ENCODE results near the gene PNLIPRP2. TPM values are rescaled to one million over a fixed set of nuclear protein-coding genes. Genes with fewer than 3 reads are reported as not detected.
A peak's percentile ranks its signal among the peaks of the same experiment; 100 is the strongest.

Gene PNLIPRP2
- total RNA-seq, 2 donors from 2014 or later: 0.64 to 0.79 TPM

DNA sequence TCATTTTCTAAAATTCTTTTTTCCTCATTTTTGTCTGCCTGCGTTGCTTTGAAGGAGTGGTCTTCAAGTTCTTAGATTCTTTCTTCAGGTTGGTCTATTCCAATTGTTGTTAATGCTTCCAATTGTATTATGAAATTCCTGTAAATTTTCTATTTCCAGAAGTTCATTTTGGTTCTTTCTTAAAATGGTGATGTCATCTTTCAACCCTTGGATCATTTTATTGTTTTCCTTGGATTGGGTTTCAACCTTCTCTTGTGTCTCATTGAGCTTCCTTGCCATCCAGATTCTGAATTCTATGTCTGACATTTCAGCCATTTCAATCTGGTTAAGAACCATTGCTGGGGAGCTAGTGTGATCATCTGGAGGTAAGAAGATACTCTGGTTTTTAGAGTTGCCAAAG, 33.1 kb downstream of the PNLIPRP2 start:
- TF ChIP-seq, protein P1, sequence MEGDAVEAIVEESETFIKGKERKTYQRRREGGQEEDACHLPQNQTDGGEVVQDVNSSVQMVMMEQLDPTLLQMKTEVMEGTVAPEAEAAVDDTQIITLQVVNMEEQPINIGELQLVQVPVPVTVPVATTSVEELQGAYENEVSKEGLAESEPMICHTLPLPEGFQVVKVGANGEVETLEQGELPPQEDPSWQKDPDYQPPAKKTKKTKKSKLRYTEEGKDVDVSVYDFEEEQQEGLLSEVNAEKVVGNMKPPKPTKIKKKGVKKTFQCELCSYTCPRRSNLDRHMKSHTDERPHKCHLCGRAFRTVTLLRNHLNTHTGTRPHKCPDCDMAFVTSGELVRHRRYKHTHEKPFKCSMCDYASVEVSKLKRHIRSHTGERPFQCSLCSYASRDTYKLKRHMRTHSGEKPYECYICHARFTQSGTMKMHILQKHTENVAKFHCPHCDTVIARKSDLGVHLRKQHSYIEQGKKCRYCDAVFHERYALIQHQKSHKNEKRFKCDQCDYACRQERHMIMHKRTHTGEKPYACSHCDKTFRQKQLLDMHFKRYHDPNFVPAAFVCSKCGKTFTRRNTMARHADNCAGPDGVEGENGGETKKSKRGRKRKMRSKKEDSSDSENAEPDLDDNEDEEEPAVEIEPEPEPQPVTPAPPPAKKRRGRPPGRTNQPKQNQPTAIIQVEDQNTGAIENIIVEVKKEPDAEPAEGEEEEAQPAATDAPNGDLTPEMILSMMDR (conservative IDR thresholded peaks at IDR 0.05): no peak
- Histone ChIP-seq H3K4me3 (ENCODE audit: low read length) (no peak overlapping the region), H3K27me3 (ENCODE audit: control insufficient read depth, insufficient read depth, low read length, poor library complexity, severe bottlenecking) (no peaks in the 10 kb centered on the region), H3K9ac (ENCODE audit: extremely low read depth, low read length, poor library complexity, severe bottlenecking) (no peak overlapping the region), H3K36me3 (ENCODE audit: control insufficient read depth, insufficient read depth, low read length) (no peaks in the 10 kb centered on the region), H3K9me3 (ENCODE audit: control insufficient read depth, low read length) (no peaks in the 10 kb centered on the region), H3K4me1 (ENCODE audit: control insufficient read depth, insufficient read depth, low read length) (no peaks in the 10 kb centered on the region), H3K27ac (ENCODE audit: low read depth, low read length) (no peak overlapping the region)
- no peak overlapping the region for H3K27ac Mint-ChIP-seq
- no peaks in the 10 kb centered on the region for H3K36me3 Mint-ChIP-seq (ENCODE audit: low read depth)
- H3K9me3 Mint-ChIP-seq: peaks cover 11% of the 10 kb centered on the region
- H3K4me1 Mint-ChIP-seq: peaks cover 3% of the 10 kb centered on the region
- WGBS, 2 experiments (ENCODE audit: insufficient coverage in 1 of 2, insufficient read length in 1 of 2): 80 to 91% methylated on average over 1 of the region's 1 CpG
- no peak overlapping the region for H3K4me3 Mint-ChIP-seq
- peaks cover 2% of the 10 kb centered on the region for H3K27me3 Mint-ChIP-seq (ENCODE audit: insufficient read depth)
- no peak for DNase-seq

GRCh38 chr10:116654816-116655215, 34.1 kb downstream of the PNLIPRP2 start:
- TF ChIP-seq, protein P1 (conservative IDR thresholded peaks at IDR 0.05): peak; percentile 73
- H3K36me3 Mint-ChIP-seq (ENCODE audit: low read depth): no peaks in the 10 kb centered on the region

GRCh38 chr10:116655568-116655967, 34.8 kb downstream of the PNLIPRP2 start:
- no peaks in the 10 kb centered on the region for H3K27me3 ChIP-seq (ENCODE audit: control insufficient read depth, insufficient read depth, low read length, poor library complexity, severe bottlenecking)
- H3K27ac Mint-ChIP-seq: no peak overlapping the region
- DNase-seq: no peak
- no peaks in the 10 kb centered on the region for H3K36me3 ChIP-seq (ENCODE audit: control insufficient read depth, insufficient read depth, low read length)
- H3K4me1 ChIP-seq (ENCODE audit: control insufficient read depth, insufficient read depth, low read length): no peaks in the 10 kb centered on the region
- H3K4me3 Mint-ChIP-seq: no peak overlapping the region
- H3K27me3 Mint-ChIP-seq (ENCODE audit: insufficient read depth): peaks cover 2% of the 10 kb centered on the region
- peaks cover 5% of the 10 kb centered on the region for H3K4me1 Mint-ChIP-seq
- TF ChIP-seq, protein P1 (conservative IDR thresholded peaks at IDR 0.05): no peak
- no peaks in the 10 kb centered on the region for H3K36me3 Mint-ChIP-seq (ENCODE audit: low read depth)
- H3K27ac ChIP-seq (ENCODE audit: low read depth, low read length): no peak overlapping the region
- H3K9me3 ChIP-seq (ENCODE audit: control insufficient read depth, low read length): no peaks in the 10 kb centered on the region
- H3K9me3 Mint-ChIP-seq: no peaks in the 10 kb centered on the region
- no peak overlapping the region for H3K9ac ChIP-seq (ENCODE audit: extremely low read depth, low read length, poor library complexity, severe bottlenecking)
- WGBS, 2 experiments (ENCODE audit: insufficient coverage in 1 of 2, insufficient read length in 1 of 2): 100% methylated on average over 2 of the region's 2 CpGs
- no peak overlapping the region for H3K4me3 ChIP-seq (ENCODE audit: low read length)

More at GRCh38 chr10:116654816-116655215, 34.1 kb downstream of the PNLIPRP2 start:
- Histone ChIP-seq H3K27me3 (ENCODE audit: control insufficient read depth, insufficient read depth, low read length, poor library complexity, severe bottlenecking) (no peaks in the 10 kb centered on the region), H3K9ac (ENCODE audit: extremely low read depth, low read length, poor library complexity, severe bottlenecking) (no peak overlapping the region), H3K27ac (ENCODE audit: low read depth, low read length) (no peak overlapping the region), H3K4me3 (ENCODE audit: low read length) (no peak overlapping the region), H3K4me1 (ENCODE audit: control insufficient read depth, insufficient read depth, low read length) (no peaks in the 10 kb centered on the region), H3K9me3 (ENCODE audit: control insufficient read depth, low read length) (no peaks in the 10 kb centered on the region), H3K36me3 (ENCODE audit: control insufficient read depth, insufficient read depth, low read length) (no peaks in the 10 kb centered on the region)
- no peak overlapping the region for H3K27ac Mint-ChIP-seq
- no peak overlapping the region for H3K4me3 Mint-ChIP-seq
- peaks cover 2% of the 10 kb centered on the region for H3K27me3 Mint-ChIP-seq (ENCODE audit: insufficient read depth)
- peaks cover 3% of the 10 kb centered on the region for H3K9me3 Mint-ChIP-seq
- 63 to 67% methylated on average over 3 to 4 of the region's 4 CpGs for WGBS, 2 experiments (ENCODE audit: insufficient coverage in 1 of 2, insufficient read length in 1 of 2)
- peaks cover 3% of the 10 kb centered on the region for H3K4me1 Mint-ChIP-seq
- peak; percentile 81 for DNase-seq

Measured in endodermal cell (in vitro differentiated cells).